GM13977 (cell line): ENCODE results near the gene CDKN2D.

Experiments
- DNase-seq: peaks from one replicate; pipeline ENCODE4 v3.0.0; 2012; ENCODE audit warnings: low spot score
- in situ Hi-C: fragments of 300-500 bp; cut with MboI; formaldehyde crosslinking; loops from one replicate; pipeline ENCODE4 v1.12.0; 2022; ENCODE audit warnings: low sequenced_read_pairs, low pct_unique_long_range_greater_than_20kb, mixed read lengths, inconsistent platforms; ENCODE audit not compliant: unreplicated experiment
- TF ChIP-seq, protein P1 (sequence below): IDR thresholded peaks from 2 replicates; pipeline ENCODE4 v1.5.1; 2012; ENCODE audit warnings: mild to moderate bottlenecking, control low read depth; ENCODE audit not compliant: insufficient read depth; ENCODE audit errors: extremely low read depth, missing control alignments

CDKN2D gene

GRCh38 chr19:10566658-10567410, 1.9 kb downstream of the CDKN2D start:
- DNase-seq, result peak; percentile 83
- TF ChIP-seq, protein P1, sequence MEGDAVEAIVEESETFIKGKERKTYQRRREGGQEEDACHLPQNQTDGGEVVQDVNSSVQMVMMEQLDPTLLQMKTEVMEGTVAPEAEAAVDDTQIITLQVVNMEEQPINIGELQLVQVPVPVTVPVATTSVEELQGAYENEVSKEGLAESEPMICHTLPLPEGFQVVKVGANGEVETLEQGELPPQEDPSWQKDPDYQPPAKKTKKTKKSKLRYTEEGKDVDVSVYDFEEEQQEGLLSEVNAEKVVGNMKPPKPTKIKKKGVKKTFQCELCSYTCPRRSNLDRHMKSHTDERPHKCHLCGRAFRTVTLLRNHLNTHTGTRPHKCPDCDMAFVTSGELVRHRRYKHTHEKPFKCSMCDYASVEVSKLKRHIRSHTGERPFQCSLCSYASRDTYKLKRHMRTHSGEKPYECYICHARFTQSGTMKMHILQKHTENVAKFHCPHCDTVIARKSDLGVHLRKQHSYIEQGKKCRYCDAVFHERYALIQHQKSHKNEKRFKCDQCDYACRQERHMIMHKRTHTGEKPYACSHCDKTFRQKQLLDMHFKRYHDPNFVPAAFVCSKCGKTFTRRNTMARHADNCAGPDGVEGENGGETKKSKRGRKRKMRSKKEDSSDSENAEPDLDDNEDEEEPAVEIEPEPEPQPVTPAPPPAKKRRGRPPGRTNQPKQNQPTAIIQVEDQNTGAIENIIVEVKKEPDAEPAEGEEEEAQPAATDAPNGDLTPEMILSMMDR, result no peak
- in situ Hi-C loops, result no loop called here

DNA sequence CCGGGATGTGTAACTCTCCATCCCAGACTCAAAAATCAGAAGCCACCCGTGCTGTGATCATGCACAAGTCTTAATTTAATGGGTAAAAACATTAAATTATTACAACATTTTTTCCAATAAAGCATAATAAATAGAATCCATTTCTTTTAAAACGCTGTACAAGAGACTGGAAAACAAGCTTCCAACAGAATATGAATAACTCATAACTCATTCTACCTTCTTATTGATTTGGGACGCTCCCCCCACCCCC, 2.4 kb downstream of the CDKN2D start:
- in situ Hi-C loops, result no loop called here
- TF ChIP-seq, protein P1, result no peak
- no peak for DNase-seq

- TF ChIP-seq, protein P1, result no peak
- in situ Hi-C loops, result no loop called here
- peak; percentile 99 for DNase-seq
Observed at GRCh38 chr19:10565567-10566407, 3.0 kb downstream of the CDKN2D start, which contains the start of gene KRI1. KRI1 (minus strand) TSS chr19:10566010; CDS start chr19:10565999, 11 bp downstream.

DNA sequence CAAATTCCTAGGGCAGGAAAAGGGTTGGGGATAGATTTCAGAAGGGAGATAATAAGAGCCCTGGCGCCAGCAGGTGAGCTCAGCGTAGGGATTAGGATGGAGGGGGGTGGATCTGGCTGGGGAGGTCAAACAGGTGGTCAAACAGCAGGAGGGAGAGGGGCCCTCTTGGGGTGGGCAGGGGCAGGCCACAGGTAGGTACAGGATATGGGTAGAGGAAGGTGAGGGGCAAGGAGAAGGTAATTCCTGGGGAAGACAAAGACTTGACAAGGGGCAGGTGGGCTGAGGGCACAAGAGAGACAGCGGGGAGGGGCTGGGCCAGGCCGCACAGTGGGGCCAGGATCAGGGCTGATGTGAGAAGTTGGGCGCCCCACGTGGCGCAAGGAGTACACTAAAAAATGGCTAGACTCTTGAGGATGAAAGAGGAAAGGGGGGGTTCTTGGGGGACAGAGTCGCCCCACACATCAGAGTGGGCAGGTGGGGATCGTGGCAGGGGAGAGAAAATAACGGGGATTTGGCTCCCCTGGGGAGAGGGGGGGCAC, 3.7 kb downstream of the CDKN2D start:
- DNase-seq, result peak; percentile 84

DNA sequence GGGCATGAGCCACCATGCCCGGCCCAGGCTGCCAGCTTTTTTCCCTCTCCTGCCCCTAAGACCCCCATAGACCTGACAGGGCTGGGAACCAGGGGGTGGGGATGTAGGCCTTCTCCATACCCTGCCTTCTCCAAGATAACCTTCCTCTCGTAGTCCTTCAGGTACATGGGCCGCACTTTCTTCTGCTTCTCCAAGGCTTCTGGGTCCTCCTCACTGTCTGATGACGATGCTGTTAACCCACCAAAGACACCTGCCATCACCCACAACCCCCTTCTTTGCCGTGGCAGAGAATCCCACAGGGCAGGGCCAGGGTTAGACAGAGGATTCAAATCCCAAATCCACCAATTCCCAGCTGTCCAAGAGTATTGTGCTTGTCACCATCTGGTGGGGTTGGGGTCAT, 6.2 kb downstream of the CDKN2D start:
- TF ChIP-seq, protein P1, result no peak
- in situ Hi-C loops, result no loop called here
- DNase-seq, result no peak

More for the DNA sequence above, 3.7 kb downstream of the CDKN2D start:
- TF ChIP-seq, protein P1, result peak; percentile 54
- in situ Hi-C loops, result no loop called here

DNA sequence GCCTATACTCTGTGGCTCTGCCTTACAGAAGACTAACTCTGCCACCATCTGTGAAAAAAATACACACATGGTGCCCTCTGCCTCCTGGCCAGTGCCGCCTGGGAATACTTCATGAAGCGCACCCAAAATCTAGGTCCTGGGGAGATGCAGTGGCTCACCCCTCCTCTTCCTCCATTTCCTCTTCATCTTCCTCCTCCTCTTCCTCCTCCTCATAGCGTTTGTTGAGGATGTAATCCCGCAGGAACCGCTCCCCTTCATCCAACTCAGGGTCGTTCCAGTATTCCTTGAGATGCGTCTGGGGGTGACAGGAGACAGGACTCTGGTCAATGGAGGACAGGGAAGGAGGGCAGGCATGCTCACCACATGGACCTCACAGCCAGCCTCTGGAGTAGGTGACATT, 8.6 kb downstream of the CDKN2D start:
- DNase-seq, result no peak
- TF ChIP-seq, protein P1, result no peak
- in situ Hi-C loops, result no loop called here
